CD4-positive, alpha-beta memory T cell (primary cell): ENCODE data around the gene FAM222A. TPM values are rescaled to one million over a fixed set of nuclear protein-coding genes. Genes with fewer than 3 reads are reported as not detected.
A peak's percentile ranks its signal among the peaks of the same experiment; 100 is the strongest.

Experiments used
- CTCF ChIA-PET: fragments of 350-600 bp; sonication (Branson Sonifier 250); formaldehyde crosslinking; loops from one replicate; lab custom pipeline; 2021; ENCODE audit warnings: inconsistent platforms; ENCODE audit not compliant: partially characterized antibody; lab: Charles Lee
- POLR2A ChIA-PET: fragments of 350-600 bp; sonication (Branson Sonifier 250); formaldehyde crosslinking; loops from one replicate; lab custom pipeline; 2021; ENCODE audit not compliant: partially characterized antibody; lab: Charles Lee
- DNase-seq, 5 donors: peaks; one replicate each; pipeline versions ENCODE4 v3.0.0 to v3.0.0-alpha.2; 2020 to 2022; ENCODE audit warnings: mixed read lengths in 1 of 5
- H3K27ac ChIP-seq: one replicate; pipeline ENCODE4 v1.7.0; 2013; ENCODE audit warnings: low read depth, low read length
- H3K27me3 ChIP-seq: 2 replicates; pipeline ENCODE4 v1.7.0; 2013; ENCODE audit warnings: mild to moderate bottlenecking, low read length, moderate library complexity; ENCODE audit not compliant: insufficient read depth
- H3K36me3 ChIP-seq: 2 replicates; pipeline ENCODE4 v1.7.0; 2013; ENCODE audit warnings: mild to moderate bottlenecking, low read length, moderate library complexity; ENCODE audit not compliant: insufficient read depth
- H3K4me1 ChIP-seq: 2 replicates; pipeline ENCODE4 v1.7.0; 2013; ENCODE audit warnings: mild to moderate bottlenecking, low read length, moderate library complexity; ENCODE audit not compliant: insufficient read depth
- H3K4me3 ChIP-seq, 2 donors: one replicate each; pipeline ENCODE4 v1.7.0; 2013; ENCODE audit warnings: low read length in 2 of 2, mild to moderate bottlenecking in 1 of 2
- H3K9me3 ChIP-seq, 2 donors: one replicate each; pipeline ENCODE4 v1.7.0; 2013; ENCODE audit warnings: low read length in 2 of 2, control low read depth in 1 of 2; ENCODE audit not compliant: control insufficient read depth in 1 of 2
- H3K27ac Mint-ChIP-seq, 7 donors: one replicate each; pipeline ENCODE4 v1.8.0; 2020 to 2021; ENCODE audit warnings: mixed read lengths in 7 of 7, mild to moderate bottlenecking in 6 of 7, inconsistent platforms in 3 of 7, moderate library complexity in 3 of 7
- H3K27me3 Mint-ChIP-seq, 2 donors: one replicate each; pipeline ENCODE4 v1.8.0; 2020 to 2021; ENCODE audit warnings: mixed read lengths in 2 of 2
- H3K36me3 Mint-ChIP-seq, 2 donors: one replicate each; pipeline ENCODE4 v1.8.0; 2020 to 2021; ENCODE audit warnings: mixed read lengths in 2 of 2, inconsistent platforms in 1 of 2, mild to moderate bottlenecking in 1 of 2
- H3K4me1 Mint-ChIP-seq, 4 donors: one replicate each; pipeline ENCODE4 v1.8.0; 2020 to 2021; ENCODE audit warnings: mixed read lengths in 4 of 4, mild to moderate bottlenecking in 1 of 4
- H3K4me3 Mint-ChIP-seq, 8 donors: one replicate each; pipeline ENCODE4 v1.8.0; 2020 to 2021; ENCODE audit warnings: mixed read lengths in 8 of 8, mild to moderate bottlenecking in 7 of 8, moderate library complexity in 6 of 8, inconsistent platforms in 3 of 8
- H3K9me3 Mint-ChIP-seq, 8 donors: one replicate each; pipeline ENCODE4 v1.8.0; 2020 to 2021; ENCODE audit warnings: mixed read lengths in 8 of 8, mild to moderate bottlenecking in 5 of 8, inconsistent platforms in 3 of 8, moderate library complexity in 1 of 8
- intact Hi-C: fragments of 100-400 bp; cut with micrococcal nuclease; formaldehyde crosslinking; loops from one replicate; pipeline ENCODE4 v1.15.1; 2023
- polyA plus RNA-seq, 2 donors: library from polyadenylated mRNA; unstranded; fragments of 300-500 nt; fragmentation: Illumina TruSeq; gene quantifications; one replicate each; pipeline ENCODE4 v1.2.3, GENCODE V29; 2021
- total RNA-seq, 2 experiments: library from RNA; stranded (reverse); gene quantifications; one replicate each; pipeline ENCODE4 v1.2.3, GENCODE V29; 2021

Gene FAM222A
- total and polyA plus RNA-seq, 4 experiments from 2014 or later, result 0.25 to 0.69 (median 0.55) TPM; not detected in 1

DNA sequence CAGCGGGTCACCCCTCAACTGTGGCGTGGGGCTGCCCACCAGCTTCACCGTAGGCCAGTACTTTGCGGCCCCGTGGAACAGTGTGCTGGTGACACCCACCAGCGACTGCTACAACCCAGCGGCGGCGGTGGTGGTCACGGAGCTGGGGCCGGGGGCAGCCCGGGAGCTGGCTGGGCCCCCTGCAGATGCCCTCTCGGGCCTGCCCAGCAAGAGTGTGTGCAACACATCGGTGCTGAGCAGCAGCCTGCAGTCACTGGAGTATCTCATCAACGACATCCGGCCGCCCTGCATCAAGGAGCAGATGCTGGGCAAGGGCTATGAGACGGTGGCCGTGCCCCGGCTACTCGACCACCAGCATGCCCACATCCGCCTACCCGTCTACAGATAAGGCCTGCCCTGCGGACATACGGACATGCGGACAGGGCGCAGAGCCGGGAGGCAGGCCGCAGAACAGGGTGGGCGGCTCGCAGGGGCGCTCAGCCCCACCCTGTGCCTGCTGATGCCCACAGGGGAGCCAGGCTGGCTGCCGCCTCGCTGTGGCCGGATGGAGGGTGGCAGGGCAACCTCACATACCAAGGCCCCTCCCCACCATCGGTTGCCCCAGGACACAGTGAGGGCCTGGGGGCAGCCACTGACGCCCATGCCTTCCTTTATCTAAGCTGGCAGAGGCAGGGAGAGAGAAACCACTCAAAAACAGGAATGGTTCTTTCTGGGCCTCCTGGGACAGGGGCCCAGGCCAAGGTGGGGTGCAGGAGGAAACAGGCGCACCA lies 55.5 kb downstream of the FAM222A start:
- DNase-seq, result no peak
- Mint-ChIP-seq H3K36me3 (no peaks in the 10 kb centered on the region), H3K27me3 (peaks cover 0 to 3% of the 10 kb centered on the region in 2 donors), H3K4me1 (peaks cover 0 to 3% (median 0%) of the 10 kb centered on the region in 4 donors), H3K27ac (no peak overlapping the region), H3K9me3 (no peaks in the 10 kb centered on the region), H3K4me3 (no peak overlapping the region)
- H3K4me3 ChIP-seq, result no peak overlapping the region
- intact Hi-C loops, result no loop called here
- no peak overlapping the region for H3K27ac ChIP-seq
- no peaks in the 10 kb centered on the region for H3K4me1 ChIP-seq
- H3K9me3 ChIP-seq, result no peaks in the 10 kb centered on the region
- no peaks in the 10 kb centered on the region for H3K36me3 ChIP-seq
- CTCF ChIA-PET, result no interaction called here
- POLR2A ChIA-PET, result no interaction called here
- no peaks in the 10 kb centered on the region for H3K27me3 ChIP-seq

- H3K36me3 ChIP-seq, result no peaks in the 10 kb centered on the region
- Mint-ChIP-seq H3K4me3 (no peak overlapping the region), H3K9me3 (no peaks in the 10 kb centered on the region), H3K36me3 (no peaks in the 10 kb centered on the region), H3K4me1 (peaks cover 0 to 3% (median 0%) of the 10 kb centered on the region in 4 donors), H3K27ac (no peak overlapping the region), H3K27me3 (peaks cover 1 to 3% of the 10 kb centered on the region in 2 donors)
- no peak overlapping the region for H3K4me3 ChIP-seq
- CTCF ChIA-PET, result interaction anchor here (1.2 kb wide), 1 partner anchor 12 kb away, joined by 3 read pairs; no protein-coding TSS in a partner anchor
- H3K4me1 ChIP-seq, result no peaks in the 10 kb centered on the region
- H3K27me3 ChIP-seq, result no peaks in the 10 kb centered on the region
- intact Hi-C loops, result no loop called here
- H3K9me3 ChIP-seq, result no peaks in the 10 kb centered on the region
- H3K27ac ChIP-seq, result no peak overlapping the region
- POLR2A ChIA-PET, result no interaction called here
- no peak for DNase-seq
Measured at GRCh38 chr12:109770104-109770860, 56.7 kb downstream of the FAM222A start.

DNA sequence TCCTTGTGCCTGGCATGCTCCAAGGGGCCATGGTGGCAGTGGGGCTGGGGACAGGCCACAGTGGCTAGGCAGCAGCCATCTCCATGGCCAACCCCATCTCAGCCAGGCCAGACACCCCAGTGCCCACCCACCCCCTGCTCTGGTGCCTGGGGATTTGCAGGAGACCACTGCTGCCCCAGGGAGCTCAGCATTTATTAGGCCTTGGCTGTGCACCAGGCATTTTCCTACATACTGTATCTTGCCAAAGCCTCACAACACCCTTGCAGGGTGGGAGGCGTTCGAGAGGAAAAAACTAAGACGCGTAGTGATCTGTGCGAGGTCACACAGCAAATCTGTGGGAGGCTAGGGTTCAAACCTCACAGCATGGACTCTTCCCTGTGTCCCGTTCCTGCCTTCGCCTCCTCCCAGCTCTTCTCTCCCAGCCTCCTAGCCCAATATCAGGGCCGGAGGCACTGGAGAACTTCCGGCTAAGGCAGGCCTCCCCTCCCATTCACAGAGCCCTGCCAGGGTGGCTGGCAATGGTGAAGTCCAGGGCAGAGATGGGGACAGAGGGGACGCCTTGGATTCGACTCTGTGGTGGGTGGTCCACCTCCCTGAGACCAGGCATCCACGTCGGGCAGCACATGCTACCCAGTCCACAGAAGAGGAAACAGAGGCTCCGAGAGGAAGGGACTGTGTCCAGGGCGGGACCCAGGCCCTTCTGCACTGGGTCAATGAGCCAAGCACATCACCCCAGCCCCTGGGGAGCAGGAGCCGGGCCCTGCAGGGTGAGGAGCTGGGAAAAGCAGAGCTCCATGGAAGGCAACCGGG lies 57.4 kb downstream of the FAM222A start:
- POLR2A ChIA-PET, result no interaction called here

DNA sequence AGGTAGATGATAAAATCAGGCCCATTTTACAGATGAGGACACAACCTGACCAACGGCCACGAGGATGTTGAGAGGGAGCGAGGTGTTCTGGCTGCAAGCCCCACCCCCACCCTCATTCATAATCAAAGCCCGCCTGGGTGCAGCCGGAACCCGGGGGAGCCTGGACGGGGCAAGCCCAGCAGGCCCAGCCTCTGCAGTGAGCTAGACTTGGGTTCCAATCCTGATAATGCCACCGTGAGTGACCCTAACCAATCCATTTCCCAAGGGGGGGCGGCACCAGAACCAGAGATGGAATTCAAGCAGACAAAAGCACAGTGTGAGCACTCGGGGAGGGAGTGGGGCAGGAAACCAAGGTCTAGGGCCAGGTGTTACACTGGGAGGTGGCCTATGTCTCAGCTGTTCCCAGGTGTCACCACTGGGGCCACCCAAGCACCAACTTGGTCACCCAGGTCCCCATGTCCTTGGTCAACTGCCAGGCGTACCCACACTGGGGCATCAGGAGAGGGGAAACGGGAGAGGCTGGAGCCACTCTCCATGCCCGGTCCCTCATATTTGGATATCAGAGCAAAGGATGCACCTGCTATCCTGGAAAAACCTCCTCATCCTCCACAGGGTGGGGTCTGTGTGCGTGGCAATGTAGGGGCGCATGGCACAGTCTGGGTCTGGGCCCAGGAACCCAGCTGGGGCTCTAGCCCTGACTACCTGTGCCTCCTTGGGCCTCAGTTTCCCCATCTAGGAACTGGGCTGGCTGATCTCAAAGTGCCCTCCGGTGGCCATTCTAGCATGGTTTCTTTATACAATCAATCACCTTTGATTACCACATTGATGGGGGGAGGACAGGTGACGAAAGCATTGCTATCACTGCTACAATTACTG lies 58.4 kb downstream of the FAM222A start:
- Histone ChIP-seq H3K27me3 (no peaks in the 10 kb centered on the region), H3K27ac (no peak overlapping the region), H3K36me3 (no peaks in the 10 kb centered on the region), H3K4me1 (no peaks in the 10 kb centered on the region), H3K9me3 (no peaks in the 10 kb centered on the region), H3K4me3 (no peak overlapping the region)
- DNase-seq, result no peak
- no peak overlapping the region for H3K27ac Mint-ChIP-seq
- intact Hi-C loops, result no loop called here
- no peaks in the 10 kb centered on the region for H3K36me3 Mint-ChIP-seq
- POLR2A ChIA-PET, result no interaction called here
- no peaks in the 10 kb centered on the region for H3K9me3 Mint-ChIP-seq
- H3K27me3 Mint-ChIP-seq, result peaks cover 1 to 3% of the 10 kb centered on the region in 2 donors
- peaks cover 0 to 3% (median 0%) of the 10 kb centered on the region in 4 donors for H3K4me1 Mint-ChIP-seq
- H3K4me3 Mint-ChIP-seq, result no peak overlapping the region
- CTCF ChIA-PET, result interaction anchor here (1.0 to 5.6 kb wide), 3 partner anchors 174 to 339 kb away, joined by 4 to 63 read pairs (median 43); no protein-coding TSS in a partner anchor

More for the DNA sequence above, 57.4 kb downstream of the FAM222A start:
- intact Hi-C loops, result no loop called here
- no peak overlapping the region for H3K27ac ChIP-seq
- no peak for DNase-seq
- H3K27ac Mint-ChIP-seq, result no peak overlapping the region
- peaks cover 1 to 3% of the 10 kb centered on the region in 2 donors for H3K27me3 Mint-ChIP-seq
- no peaks in the 10 kb centered on the region for H3K9me3 ChIP-seq
- peaks cover 0 to 3% (median 0%) of the 10 kb centered on the region in 4 donors for H3K4me1 Mint-ChIP-seq
- H3K4me1 ChIP-seq, result no peaks in the 10 kb centered on the region
- H3K9me3 Mint-ChIP-seq, result no peaks in the 10 kb centered on the region
- H3K27me3 ChIP-seq, result no peaks in the 10 kb centered on the region
- no peaks in the 10 kb centered on the region for H3K36me3 Mint-ChIP-seq
- CTCF ChIA-PET, result interaction anchor here (1.0 to 1.2 kb wide), 2 partner anchors 13 to 338 kb away, joined by 3 to 4 read pairs; no protein-coding TSS in a partner anchor
- no peak overlapping the region for H3K4me3 Mint-ChIP-seq
- H3K36me3 ChIP-seq, result no peaks in the 10 kb centered on the region
- H3K4me3 ChIP-seq, result no peak overlapping the region

GRCh38 chr12:109772622-109773321 lies 59.1 kb downstream of the FAM222A start:
- no peak overlapping the region for H3K4me3 Mint-ChIP-seq
- no peak for DNase-seq
- peaks cover 1 to 3% of the 10 kb centered on the region in 2 donors for H3K27me3 Mint-ChIP-seq
- ChIA-PET POLR2A (no interaction called here), CTCF (interaction anchor here (0.6 to 5.6 kb wide), 6 partner anchors 12 to 341 kb away, joined by 3 to 63 read pairs (median 16); no protein-coding TSS in a partner anchor)
- no peak overlapping the region for H3K27ac Mint-ChIP-seq
- H3K4me1 ChIP-seq, result no peaks in the 10 kb centered on the region
- no peaks in the 10 kb centered on the region for H3K36me3 Mint-ChIP-seq
- H3K4me1 Mint-ChIP-seq, result peaks cover 5 to 9% (median 6%) of the 10 kb centered on the region in 4 donors
- no peaks in the 10 kb centered on the region for H3K36me3 ChIP-seq
- no peak overlapping the region for H3K4me3 ChIP-seq
- H3K27me3 ChIP-seq, result no peaks in the 10 kb centered on the region
- H3K9me3 ChIP-seq, result no peaks in the 10 kb centered on the region
- H3K27ac ChIP-seq, result no peak overlapping the region
- intact Hi-C loops, result no loop called here
- H3K9me3 Mint-ChIP-seq, result no peaks in the 10 kb centered on the region

DNA sequence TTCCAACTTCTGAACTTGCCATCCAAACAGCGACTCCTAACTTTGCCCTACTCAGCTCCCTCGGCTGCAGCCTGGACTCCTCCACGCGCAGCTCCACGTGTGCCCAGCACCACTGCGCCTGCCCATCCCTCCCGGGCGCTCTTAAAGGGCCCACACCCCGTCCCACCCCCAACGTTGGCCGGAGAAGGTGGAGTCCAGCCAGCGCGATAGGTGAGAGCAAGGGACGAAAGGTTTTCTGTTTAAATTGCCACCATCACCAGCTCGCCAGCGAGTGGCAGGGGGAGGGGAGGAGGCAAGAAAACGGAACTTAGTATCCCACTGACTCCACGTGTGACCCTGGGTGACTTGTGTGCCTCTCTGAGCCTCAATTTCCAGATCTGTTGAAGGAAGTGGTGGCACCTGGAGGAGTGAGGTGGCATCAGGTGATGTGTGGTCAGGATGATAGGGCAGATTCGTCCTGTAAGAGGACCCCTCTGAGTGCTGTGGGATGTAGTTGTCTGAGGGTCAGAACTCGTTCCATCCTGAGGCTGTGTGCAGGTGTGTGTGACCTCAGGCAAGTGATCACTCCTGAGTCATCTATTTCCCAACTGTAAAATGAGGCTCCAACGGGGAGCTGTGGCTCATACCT lies 59.9 kb downstream of the FAM222A start:
- ChIA-PET POLR2A (no interaction called here), CTCF (interaction anchor here (0.6 to 5.6 kb wide), 10 partner anchors 8 to 342 kb away, joined by 3 to 63 read pairs (median 4); no protein-coding TSS in a partner anchor)
- H3K27me3 Mint-ChIP-seq, result peaks cover 1 to 3% of the 10 kb centered on the region in 2 donors
- H3K4me1 ChIP-seq, result no peaks in the 10 kb centered on the region
- H3K9me3 Mint-ChIP-seq, result no peaks in the 10 kb centered on the region
- DNase-seq, result no peak
- H3K36me3 Mint-ChIP-seq, result no peaks in the 10 kb centered on the region
- no peak overlapping the region for H3K27ac ChIP-seq
- no peaks in the 10 kb centered on the region for H3K36me3 ChIP-seq
- peak overlapping the region in 1 of 8 donors; percentile 2 for H3K4me3 Mint-ChIP-seq
- H3K27me3 ChIP-seq, result no peaks in the 10 kb centered on the region
- peaks cover 5 to 9% (median 6%) of the 10 kb centered on the region in 4 donors for H3K4me1 Mint-ChIP-seq
- intact Hi-C loops, result no loop called here
- no peaks in the 10 kb centered on the region for H3K9me3 ChIP-seq
- H3K4me3 ChIP-seq, result no peak overlapping the region
- no peak overlapping the region for H3K27ac Mint-ChIP-seq
